Breast epithelium (tissue), 3 donors: Measurements from ENCODE around the gene IL25.

Experiments
- POLR2A ChIP-seq: fragments of 450-650 bp; IDR thresholded peaks from one replicate; pipeline ENCODE4 v1.6.1; 2016; ENCODE audit warnings: antibody characterized with exemption, mild to moderate bottlenecking, moderate library complexity
- POLR2AphosphoS5 ChIP-seq, 3 donors: sonication (generic); formaldehyde crosslinking; IDR thresholded peaks; one replicate each; pipeline ENCODE4 v1.6.1; 2017; ENCODE audit warnings: antibody characterized with exemption in 3 of 3
- TF ChIP-seq, protein P1 (sequence below), 3 donors: fragments of 450-650 bp; IDR thresholded peaks; one replicate each; pipeline ENCODE4 v1.5.1; 2016 to 2017; ENCODE audit warnings: antibody characterized with exemption in 3 of 3, mild to moderate bottlenecking in 3 of 3, moderate library complexity in 3 of 3

DNA sequence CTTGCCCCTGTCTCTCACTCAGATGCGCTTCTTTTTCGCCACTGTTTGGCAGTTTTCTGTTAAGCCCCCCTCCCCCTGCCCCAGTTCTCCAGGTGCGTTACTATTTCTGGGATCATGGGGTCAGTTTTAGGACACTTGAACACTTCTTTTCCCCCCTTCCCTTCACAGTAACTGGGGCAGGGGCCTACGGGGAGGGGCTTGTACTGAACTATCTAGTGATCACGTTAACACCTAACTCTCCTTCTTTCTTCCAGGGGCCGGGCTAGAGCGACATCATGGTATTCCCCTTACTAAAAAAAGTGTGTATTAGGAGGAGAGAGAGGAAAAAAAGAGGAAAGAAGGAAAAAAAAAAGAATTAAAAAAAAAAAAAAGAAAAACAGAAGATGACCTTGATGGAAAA, 47.6 kb upstream of the IL25 start:
- TF ChIP-seq, protein P1, sequence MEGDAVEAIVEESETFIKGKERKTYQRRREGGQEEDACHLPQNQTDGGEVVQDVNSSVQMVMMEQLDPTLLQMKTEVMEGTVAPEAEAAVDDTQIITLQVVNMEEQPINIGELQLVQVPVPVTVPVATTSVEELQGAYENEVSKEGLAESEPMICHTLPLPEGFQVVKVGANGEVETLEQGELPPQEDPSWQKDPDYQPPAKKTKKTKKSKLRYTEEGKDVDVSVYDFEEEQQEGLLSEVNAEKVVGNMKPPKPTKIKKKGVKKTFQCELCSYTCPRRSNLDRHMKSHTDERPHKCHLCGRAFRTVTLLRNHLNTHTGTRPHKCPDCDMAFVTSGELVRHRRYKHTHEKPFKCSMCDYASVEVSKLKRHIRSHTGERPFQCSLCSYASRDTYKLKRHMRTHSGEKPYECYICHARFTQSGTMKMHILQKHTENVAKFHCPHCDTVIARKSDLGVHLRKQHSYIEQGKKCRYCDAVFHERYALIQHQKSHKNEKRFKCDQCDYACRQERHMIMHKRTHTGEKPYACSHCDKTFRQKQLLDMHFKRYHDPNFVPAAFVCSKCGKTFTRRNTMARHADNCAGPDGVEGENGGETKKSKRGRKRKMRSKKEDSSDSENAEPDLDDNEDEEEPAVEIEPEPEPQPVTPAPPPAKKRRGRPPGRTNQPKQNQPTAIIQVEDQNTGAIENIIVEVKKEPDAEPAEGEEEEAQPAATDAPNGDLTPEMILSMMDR (IDR thresholded peaks at IDR 0.05) = no peak
- TF ChIP-seq POLR2A (no peak), POLR2AphosphoS5 (IDR thresholded peaks at IDR 0.05) (no peak)
